ENCODE measurements around the gene SH2D4B. TPM values are rescaled to one million over a fixed set of nuclear protein-coding genes. Genes with fewer than 3 reads are reported as not detected.

The SH2D4B gene
- total and polyA plus RNA-seq, 8 donors: 0.09 to 0.37 (median 0.20) TPM

DNA sequence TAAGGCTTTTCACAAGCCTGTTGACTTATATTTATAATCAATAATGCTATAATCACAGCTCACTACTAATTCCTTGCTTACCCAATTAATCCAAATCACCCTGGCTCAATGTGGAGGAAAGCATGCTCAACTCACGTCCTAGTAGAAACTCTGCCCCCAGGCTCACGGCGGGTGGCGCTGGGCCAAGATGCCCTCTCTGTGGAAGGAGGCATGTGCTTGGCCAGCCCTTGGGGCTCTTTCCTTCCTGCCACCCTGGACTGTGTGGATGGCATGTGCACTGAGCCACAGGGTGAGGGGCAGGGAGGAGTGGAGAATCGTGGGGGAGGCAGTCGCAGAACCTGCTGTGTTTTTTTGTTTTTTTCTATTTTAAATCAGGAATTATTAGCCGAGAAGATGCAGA lies 96.2 kb downstream of the SH2D4B start:
- intact Hi-C loops (cut with DNase I): no loop called here
- Histone ChIP-seq H3K27ac (no peak overlapping the region), H3K9me3 (peaks cover 0 to 1% of the 10 kb centered on the region in 2 donors), H3K27me3 (no peaks in the 10 kb centered on the region), H3K4me1 (no peaks in the 10 kb centered on the region), H3K4me3 (no peak overlapping the region), H3K36me3 (no peaks in the 10 kb centered on the region)
- TF ChIP-seq, protein P1, sequence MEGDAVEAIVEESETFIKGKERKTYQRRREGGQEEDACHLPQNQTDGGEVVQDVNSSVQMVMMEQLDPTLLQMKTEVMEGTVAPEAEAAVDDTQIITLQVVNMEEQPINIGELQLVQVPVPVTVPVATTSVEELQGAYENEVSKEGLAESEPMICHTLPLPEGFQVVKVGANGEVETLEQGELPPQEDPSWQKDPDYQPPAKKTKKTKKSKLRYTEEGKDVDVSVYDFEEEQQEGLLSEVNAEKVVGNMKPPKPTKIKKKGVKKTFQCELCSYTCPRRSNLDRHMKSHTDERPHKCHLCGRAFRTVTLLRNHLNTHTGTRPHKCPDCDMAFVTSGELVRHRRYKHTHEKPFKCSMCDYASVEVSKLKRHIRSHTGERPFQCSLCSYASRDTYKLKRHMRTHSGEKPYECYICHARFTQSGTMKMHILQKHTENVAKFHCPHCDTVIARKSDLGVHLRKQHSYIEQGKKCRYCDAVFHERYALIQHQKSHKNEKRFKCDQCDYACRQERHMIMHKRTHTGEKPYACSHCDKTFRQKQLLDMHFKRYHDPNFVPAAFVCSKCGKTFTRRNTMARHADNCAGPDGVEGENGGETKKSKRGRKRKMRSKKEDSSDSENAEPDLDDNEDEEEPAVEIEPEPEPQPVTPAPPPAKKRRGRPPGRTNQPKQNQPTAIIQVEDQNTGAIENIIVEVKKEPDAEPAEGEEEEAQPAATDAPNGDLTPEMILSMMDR (IDR thresholded peaks at IDR 0.05): no peak
- DNase-seq: no peak
- no peak for ATAC-seq

DNA sequence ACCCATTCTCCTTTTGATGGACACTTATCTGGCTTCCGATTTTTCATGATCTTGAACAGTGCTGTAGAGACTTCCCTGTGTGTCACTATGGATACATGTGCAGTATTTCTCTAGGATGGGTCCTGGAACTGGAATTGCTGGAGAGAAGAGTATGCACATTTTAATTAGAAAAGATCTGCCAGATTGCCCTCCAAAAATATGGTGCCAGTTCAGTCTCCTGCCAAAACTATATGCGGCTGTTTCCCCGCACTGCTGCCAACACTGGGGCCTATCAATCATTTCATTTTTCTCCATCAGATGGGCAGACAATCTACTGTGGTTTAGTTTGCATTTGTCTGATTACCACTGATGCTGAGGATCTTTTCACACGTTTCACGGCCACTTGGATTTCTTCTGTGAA lies 105.0 kb downstream of the SH2D4B start:
- intact Hi-C loops (cut with DNase I): no loop called here
- no peak for ATAC-seq
- TF ChIP-seq, protein P1 (IDR thresholded peaks at IDR 0.05): no peak

DNA sequence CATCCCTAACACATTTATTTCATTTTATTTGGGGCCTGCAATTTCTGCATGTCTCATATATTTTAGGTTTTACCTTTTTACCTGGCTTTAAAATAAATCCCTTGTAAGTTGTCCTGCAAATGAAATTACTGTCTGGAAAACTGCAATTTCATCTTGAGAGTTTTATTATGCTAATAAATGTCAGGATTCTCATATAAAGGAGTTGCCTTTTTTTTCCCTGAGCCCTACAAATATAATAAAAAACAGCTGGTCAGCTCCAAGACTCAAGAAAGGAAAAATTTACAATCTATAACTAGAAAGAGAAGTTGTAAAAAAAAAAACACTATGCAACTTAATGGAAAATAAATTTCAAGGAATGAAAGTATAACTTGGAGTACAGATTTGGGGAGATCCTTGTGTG lies 108.7 kb downstream of the SH2D4B start:
- DNase-seq (no peak), ATAC-seq (no peak)
- Histone ChIP-seq H3K9me3 (no peaks in the 10 kb centered on the region), H3K4me1 (no peaks in the 10 kb centered on the region), H3K27ac (no peak overlapping the region), H3K36me3 (no peaks in the 10 kb centered on the region), H3K27me3 (no peaks in the 10 kb centered on the region), H3K4me3 (no peak overlapping the region)
- intact Hi-C loops (cut with DNase I): no loop called here
- TF ChIP-seq, protein P1 (IDR thresholded peaks at IDR 0.05): no peak

More for the DNA sequence above, 105.0 kb downstream of the SH2D4B start:
- DNase-seq: no peak
- H3K27ac ChIP-seq: no peak overlapping the region
- no peak overlapping the region for H3K4me3 ChIP-seq
- no peaks in the 10 kb centered on the region for H3K36me3 ChIP-seq
- H3K9me3 ChIP-seq: no peaks in the 10 kb centered on the region
- no peaks in the 10 kb centered on the region for H3K4me1 ChIP-seq
- H3K27me3 ChIP-seq: no peaks in the 10 kb centered on the region

DNA sequence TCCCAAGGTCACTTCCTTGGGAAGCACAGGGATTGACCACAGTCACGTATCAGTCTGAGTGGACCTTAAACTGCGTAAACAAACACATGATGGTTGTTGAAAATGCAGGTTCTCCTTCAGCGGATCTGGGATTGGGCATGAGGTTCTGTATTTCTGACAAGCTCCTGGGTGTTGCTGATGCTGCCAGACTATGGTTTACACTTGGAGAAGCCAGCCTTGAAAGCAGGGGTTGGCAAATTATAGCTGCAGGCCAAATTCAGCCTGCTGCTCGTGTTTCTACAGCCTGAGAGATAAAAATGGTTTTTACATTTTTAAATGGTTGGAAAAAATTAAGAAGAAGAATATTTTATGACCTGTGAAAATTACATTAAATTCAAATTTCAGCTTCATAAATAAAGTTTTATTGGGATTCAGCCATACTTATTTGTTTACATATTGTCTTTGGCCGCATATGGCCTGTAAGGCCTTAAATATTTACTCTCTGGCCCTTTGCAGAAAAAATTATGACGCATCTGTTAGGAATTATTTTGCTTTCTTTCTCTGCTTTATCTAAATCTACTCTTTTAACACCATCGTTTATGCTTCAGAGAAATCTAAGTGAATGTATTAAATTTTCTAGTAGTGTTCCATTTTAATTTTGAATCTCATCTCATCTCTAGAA lies 109.6 kb downstream of the SH2D4B start:
- Histone ChIP-seq H3K27me3 (no peaks in the 10 kb centered on the region), H3K9me3 (no peaks in the 10 kb centered on the region), H3K36me3 (no peaks in the 10 kb centered on the region), H3K27ac (no peak overlapping the region), H3K4me3 (no peak overlapping the region), H3K4me1 (no peaks in the 10 kb centered on the region)
- DNase-seq (no peak), ATAC-seq (no peak)
- intact Hi-C loops (cut with DNase I): no loop called here
- TF ChIP-seq, protein P1 (IDR thresholded peaks at IDR 0.05): no peak

DNA sequence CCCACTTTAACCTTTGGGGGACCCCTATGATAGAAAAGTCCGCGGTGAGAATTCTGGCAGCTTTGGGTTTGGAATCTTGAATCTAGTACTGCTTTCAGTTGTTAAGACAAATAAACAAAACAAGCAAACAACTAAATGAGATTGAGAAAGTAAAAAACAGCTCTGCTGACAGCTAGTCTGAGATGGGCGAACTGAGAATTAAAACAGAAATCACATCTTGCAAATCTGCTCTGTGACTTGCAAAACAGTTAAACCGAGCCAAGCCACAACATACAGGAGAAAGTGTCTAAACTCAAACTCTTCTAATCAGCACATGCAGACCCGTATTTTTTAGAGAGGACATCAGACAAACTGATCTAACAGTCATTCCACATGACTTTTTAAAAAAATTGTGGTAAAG lies 110.4 kb downstream of the SH2D4B start:
- no peak for ATAC-seq
- Histone ChIP-seq H3K4me3 (no peak overlapping the region), H3K4me1 (no peaks in the 10 kb centered on the region), H3K9me3 (no peaks in the 10 kb centered on the region), H3K27ac (no peak overlapping the region), H3K27me3 (no peaks in the 10 kb centered on the region), H3K36me3 (no peaks in the 10 kb centered on the region)
- intact Hi-C loops (cut with DNase I): no loop called here
- TF ChIP-seq, protein P1 (IDR thresholded peaks at IDR 0.05): no peak
- no peak for DNase-seq

Data from left lung (tissue), 10 donors.